GM12875 (cell line): ENCODE results near the gene CDC42EP3.

Experiments used
- H3K4me3 ChIP-seq: one replicate; pipeline ENCODE4 v1.5.1; 2011; ENCODE audit warnings: low read depth, low read length, control low read depth
- CTCF ChIP-seq: IDR thresholded peaks from 2 replicates; pipeline ENCODE4 v1.5.1; 2011; ENCODE audit warnings: low read depth, mild to moderate bottlenecking, control low read depth, inconsistent platforms, low read length, moderate library complexity, borderline replicate concordance; ENCODE audit not compliant: insufficient read depth

The CDC42EP3 gene, protein sequence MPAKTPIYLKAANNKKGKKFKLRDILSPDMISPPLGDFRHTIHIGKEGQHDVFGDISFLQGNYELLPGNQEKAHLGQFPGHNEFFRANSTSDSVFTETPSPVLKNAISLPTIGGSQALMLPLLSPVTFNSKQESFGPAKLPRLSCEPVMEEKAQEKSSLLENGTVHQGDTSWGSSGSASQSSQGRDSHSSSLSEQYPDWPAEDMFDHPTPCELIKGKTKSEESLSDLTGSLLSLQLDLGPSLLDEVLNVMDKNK

GRCh38 chr2:37671009-37671815 lies at the start of gene CDC42EP3:
CDC42EP3 (minus strand) TSS chr2:37671642; CDS start chr2:37646587, 25,055 bp downstream.
- no peak for TF ChIP-seq CTCF
- peak within 1 kb of the TSS; percentile 93 for H3K4me3 ChIP-seq

GRCh38 chr2:37721201-37721560 lies 49.7 kb upstream of the CDC42EP3 start:
- TF ChIP-seq CTCF, result no peak
- no peak overlapping the region for H3K4me3 ChIP-seq

GRCh38 chr2:37720533-37721200 lies 49.2 kb upstream of the CDC42EP3 start:
- no peak for TF ChIP-seq CTCF
- no peak overlapping the region for H3K4me3 ChIP-seq

DNA sequence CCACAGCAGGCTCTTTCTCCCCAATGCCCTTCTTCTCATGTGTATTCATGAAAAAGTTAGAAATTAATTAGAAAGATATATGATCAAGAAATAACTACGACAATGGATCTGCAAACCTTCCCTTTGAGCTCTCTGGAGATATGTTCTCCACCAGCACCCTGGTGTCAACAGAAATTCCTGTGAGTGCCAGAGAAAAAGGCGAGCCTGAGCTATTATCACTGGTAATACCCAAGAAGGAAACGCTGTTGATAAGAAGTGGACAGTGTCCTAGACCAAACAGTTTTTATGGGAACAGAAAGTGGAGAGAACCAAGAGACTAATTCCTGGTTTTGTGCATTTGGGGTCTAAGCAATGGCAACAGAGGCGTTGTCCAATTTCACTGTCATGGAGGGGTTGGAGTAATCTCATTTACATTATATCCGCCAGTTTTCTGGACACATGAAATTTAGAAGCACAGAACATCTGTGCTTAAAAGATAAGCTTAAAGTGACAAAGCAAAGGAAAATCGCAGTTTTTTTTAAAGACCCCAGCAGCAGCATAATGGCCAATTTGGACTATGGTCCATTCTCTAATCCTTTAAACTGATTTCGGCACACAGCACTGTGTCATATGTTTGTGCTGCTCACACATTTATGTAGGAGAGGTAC lies 47.2 kb upstream of the CDC42EP3 start:
- TF ChIP-seq CTCF, result no peak
- no peak overlapping the region for H3K4me3 ChIP-seq

- no peak for TF ChIP-seq CTCF
- H3K4me3 ChIP-seq, result no peak overlapping the region
Measured at GRCh38 chr2:37713258-37713700, 41.8 kb upstream of the CDC42EP3 start.

- no peak for TF ChIP-seq CTCF
- H3K4me3 ChIP-seq, result no peak overlapping the region
Measured at GRCh38 chr2:37711831-37712230, 40.4 kb upstream of the CDC42EP3 start.
